ENCODE results near the gene OR52L1. TPM values are rescaled to one million over a fixed set of nuclear protein-coding genes. Genes with fewer than 3 reads are reported as not detected.

OR52L1 gene
- total and polyA plus RNA-seq, 10 of the 15 experiments (the other 5 are each of a cell fraction or from before 2014, with no cell fraction given) = not detected

GRCh38 chr11:6030708-6031405 is 44.1 kb upstream of the OR52L1 start, which contains the start of gene OR56A1:
TSS of gene OR56A1 (minus strand) at chr11:6030758. CDS start at chr11:6027692, 3,066 bp downstream.
- intact Hi-C loops (cut with micrococcal nuclease; ENCODE audit: unreplicated experiment) (no loop called here), in situ Hi-C loops (cut with MboI) (no loop called here)
- Histone ChIP-seq H3K4me2 (ENCODE audit: control insufficient read depth, insufficient read depth) (no peak within 1 kb of the TSS), H3K36me3 (ENCODE audit: control insufficient read depth in 2 of 2, insufficient read depth in 2 of 2, low read length in 1 of 2) (no peaks in the 10 kb centered on the region), H3K27ac (ENCODE audit: control insufficient read depth, insufficient read depth) (no peak within 1 kb of the TSS), H3K9ac (ENCODE audit: control insufficient read depth, insufficient read depth, low read length) (no peak within 1 kb of the TSS), H4K20me1 (ENCODE audit: control insufficient read depth, insufficient read depth) (no peaks in the 10 kb centered on the region), H3K4me1 (ENCODE audit: control insufficient read depth, insufficient read depth, low read length) (no peaks in the 10 kb centered on the region), H3K9me3 (replicated peaks; ENCODE audit: control insufficient read depth, insufficient read depth, low read length) (no peaks in the 10 kb centered on the region), H3K27me3 (replicated peaks in 1 of 2; ENCODE audit: control insufficient read depth in 2 of 2, insufficient read depth in 2 of 2, low read length in 1 of 2) (no peaks in the 10 kb centered on the region), H3K79me2 (ENCODE audit: control insufficient read depth, insufficient read depth, low read length) (no peaks in the 10 kb centered on the region), H2AFZ (ENCODE audit: control insufficient read depth, low read depth, low read length) (no peak within 1 kb of the TSS), H3K4me3 (no peak within 1 kb of the TSS)
- BruUV-seq (replicated peaks) = no TSS peak
- DNase-seq (ENCODE audit: low read depth, low spot score) (no peak), ATAC-seq (no peak), FAIRE-seq (no peak)
- ChIA-PET SMC1A (ENCODE audit: uncharacterized antibody, unreplicated experiment) (no interaction called here), POLR2A (no interaction called here), RAD21 (ENCODE audit: unreplicated experiment) (no interaction called here), CTCF (no interaction called here)
- WGBS (ENCODE audit: insufficient coverage, insufficient replicate concordance, low lambda C conversion rate, missing lambda C conversion rate) = 0% methylated on average over 1 of the region's 1 CpG
- TF ChIP-seq YY1 (IDR thresholded peaks at IDR 0.05; ENCODE audit: low read depth, low read length) (no peak), FOS (IDR thresholded peaks at IDR 0.05; ENCODE audit: borderline replicate concordance, extremely low read depth, insufficient read length) (no peak), FOXM1 (IDR thresholded peaks at IDR 0.05; ENCODE audit: low read depth, low read length) (no peak), ZBTB40 (IDR thresholded peaks at IDR 0.05; ENCODE audit: borderline replicate concordance) (no peak), BHLHE40 (IDR thresholded peaks at IDR 0.05; ENCODE audit: borderline replicate concordance in 1 of 2, low read depth in 2 of 2, low read length in 1 of 2) (no peak), SPI1 (IDR thresholded peaks at IDR 0.05; ENCODE audit: borderline replicate concordance, insufficient read depth, low read depth, low read length) (no peak), YBX1 (IDR thresholded peaks at IDR 0.05) (no peak), IRF5 (IDR thresholded peaks at IDR 0.05; ENCODE audit: borderline replicate concordance) (no peak), RUNX3 (IDR thresholded peaks at IDR 0.05; ENCODE audit: low read length) (no peak), E4F1 (IDR thresholded peaks at IDR 0.05; ENCODE audit: borderline replicate concordance, partially characterized antibody) (no peak), TARDBP (IDR thresholded peaks at IDR 0.05; ENCODE audit: borderline replicate concordance) (no peak), SMC3 (IDR thresholded peaks at IDR 0.05; ENCODE audit: borderline replicate concordance, low read length) (no peak), STAT1 (conservative IDR thresholded peaks at IDR 0.05) (no peak), MTA2 (IDR thresholded peaks at IDR 0.05; ENCODE audit: low read depth) (no peak)
